GM10266 (cell line): Measurements from ENCODE around the gene CCL23.

Source experiments
- DNase-seq: peaks from one replicate; pipeline ENCODE4 v3.0.0; 2012; ENCODE audit errors: extremely low spot score
- CTCF ChIP-seq: IDR thresholded peaks from 2 replicates; pipeline ENCODE4 v1.5.1; 2012; ENCODE audit warnings: mild to moderate bottlenecking, low read depth; ENCODE audit not compliant: control insufficient read depth, insufficient read depth; ENCODE audit errors: missing control alignments

Gene CCL23

GRCh38 chr17:36017799-36018198 lies at the start of gene CCL23:
Gene CCL23 (minus strand): TSS chr17:36017972. CDS start chr17:36017897, 75 bp downstream.
- no peak for TF ChIP-seq CTCF
- no peak for DNase-seq

DNA sequence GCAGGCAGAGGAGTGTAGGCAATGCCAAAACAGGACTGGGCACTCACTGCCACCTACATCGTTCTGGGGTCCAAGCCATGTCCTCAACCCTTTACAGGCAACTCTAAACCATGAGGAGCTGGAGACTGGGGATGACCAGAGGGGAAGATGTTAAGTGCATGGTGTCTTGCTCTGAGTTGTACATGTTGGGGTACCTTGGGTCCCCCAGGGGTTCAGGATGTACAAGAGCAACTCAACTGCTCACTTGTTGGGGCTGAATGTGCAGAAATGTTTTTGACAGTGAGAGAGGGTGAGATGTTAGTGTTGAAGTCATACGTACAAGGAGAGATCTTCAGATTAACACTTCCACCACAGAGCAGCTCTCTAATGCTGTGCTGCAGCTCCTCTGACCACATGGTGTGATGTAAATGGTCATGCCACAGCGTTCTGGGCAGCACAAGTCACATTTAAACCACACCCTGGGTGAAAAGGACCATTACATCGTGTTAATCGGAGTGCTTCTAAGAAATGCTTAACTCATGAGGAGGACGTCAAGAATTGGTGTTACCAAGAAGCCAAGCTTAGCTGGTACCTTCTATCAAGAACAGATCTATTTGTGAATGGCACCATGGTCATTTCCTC lies 48.7 kb upstream of the CCL23 start:
- no peak for TF ChIP-seq CTCF
- DNase-seq: no peak

- no peak for TF ChIP-seq CTCF
- DNase-seq: no peak
Observed at GRCh38 chr17:36063786-36064541, 46.2 kb upstream of the CCL23 start, which contains the start of gene CCL18. Gene CCL18 (plus strand): TSS chr17:36064272. CDS start chr17:36064343, 71 bp downstream.

DNA sequence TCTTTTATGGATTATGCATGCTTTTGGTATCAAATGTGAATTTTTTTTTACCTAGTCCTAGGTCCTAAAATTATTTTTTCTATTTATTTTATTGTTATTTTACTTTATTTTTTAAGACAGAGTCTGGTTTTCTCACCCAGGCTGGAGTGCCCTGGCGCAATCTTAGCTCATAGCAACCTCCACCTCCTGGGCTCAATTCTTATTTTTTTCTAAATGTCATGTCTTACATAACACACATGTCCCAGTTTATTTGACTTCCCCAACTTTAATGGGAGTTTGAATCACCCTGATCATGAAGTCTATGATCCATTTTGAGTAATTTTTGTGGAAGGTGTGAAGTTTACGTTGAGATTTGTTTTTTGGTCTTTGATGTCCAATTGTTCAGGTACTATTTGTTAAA lies 43.0 kb upstream of the CCL23 start:
- DNase-seq: no peak
- TF ChIP-seq CTCF: no peak

GRCh38 chr17:36059406-36059805 lies 41.6 kb upstream of the CCL23 start:
- no peak for DNase-seq
- no peak for TF ChIP-seq CTCF

GRCh38 chr17:36057911-36058310 lies 40.1 kb upstream of the CCL23 start:
- no peak for TF ChIP-seq CTCF
- no peak for DNase-seq

- no peak for TF ChIP-seq CTCF
- no peak for DNase-seq
Observed at GRCh38 chr17:36055921-36056520, 38.2 kb upstream of the CCL23 start.
